GM19467 (cell line): ENCODE data around the gene SPRYD4.

Source experiments
- ATAC-seq: cut with Tn5 transposase; IDR thresholded peaks from one replicate; pipeline ENCODE4 v1.9.1; 2021; ENCODE audit warnings: mild to moderate bottlenecking, moderate library complexity; ENCODE audit not compliant: unreplicated experiment

SPRYD4 gene

DNA sequence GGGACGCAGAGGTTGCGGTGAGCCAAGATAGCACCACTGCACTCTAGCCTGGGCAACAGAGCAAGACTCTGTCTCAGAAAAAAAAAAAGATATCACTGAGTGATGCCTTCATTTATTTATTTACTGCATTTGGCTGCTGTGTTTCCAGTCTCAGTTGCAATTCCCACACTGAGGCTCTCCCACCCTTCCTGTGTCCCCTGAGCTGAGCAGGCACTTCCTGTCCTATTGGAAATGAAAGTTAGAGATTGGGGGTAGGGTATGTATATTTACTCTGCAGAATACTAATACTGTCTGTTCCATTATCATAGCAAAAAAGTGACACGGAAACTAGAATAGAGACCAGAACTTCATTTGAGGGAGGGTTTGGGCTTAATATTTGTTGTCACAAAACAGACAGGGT, 51.7 kb downstream of the SPRYD4 start:
- no peak for ATAC-seq

- ATAC-seq = no peak
These were observed 52.1 kb downstream of the SPRYD4 start for GRCh38 chr12:56520506-56520905.

GRCh38 chr12:56521209-56521589, 52.8 kb downstream of the SPRYD4 start:
- ATAC-seq = no peak

DNA sequence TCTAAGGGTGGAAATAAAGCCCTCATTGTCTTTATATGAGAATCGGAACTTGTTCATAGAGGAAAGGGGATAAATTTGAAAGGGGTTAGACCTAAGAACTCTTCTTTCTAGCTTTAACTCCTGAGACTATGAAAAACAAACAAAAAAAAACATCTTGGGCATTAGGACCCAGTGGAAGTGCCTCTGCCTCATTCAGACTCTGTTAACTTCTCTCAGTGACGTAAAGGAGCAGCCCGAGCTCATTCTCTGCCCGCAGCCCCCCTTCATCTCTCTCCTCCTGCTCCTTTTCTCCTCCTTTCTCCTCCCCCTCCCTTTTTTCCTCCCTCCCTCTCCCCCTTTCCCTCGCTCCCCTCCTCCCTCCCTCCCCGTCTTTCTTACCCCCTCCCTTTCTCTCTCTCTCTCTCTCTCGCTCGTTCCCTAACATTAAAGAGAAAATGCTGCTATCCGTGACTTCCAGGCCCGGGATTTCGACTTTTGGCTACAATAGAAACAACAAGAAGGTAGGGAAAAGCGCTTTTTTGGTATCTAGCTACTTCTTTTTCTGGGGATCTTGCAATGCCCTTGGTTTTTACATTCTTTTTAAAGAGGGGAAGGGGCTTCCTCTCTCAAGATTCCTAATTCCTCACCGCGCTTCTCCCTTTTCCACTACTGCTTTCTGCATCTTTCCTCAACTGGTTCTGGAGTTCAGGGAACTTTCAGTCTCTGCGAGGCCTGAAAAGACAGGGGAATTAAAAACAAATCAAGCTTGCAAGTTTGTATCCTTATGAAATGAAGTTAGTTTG, 53.4 kb downstream of the SPRYD4 start, which contains the start of gene RBMS2:
TSS of gene RBMS2 (plus strand) at position 231 of the 782 bp plus-strand sequence. CDS start at position 435, 204 bp downstream.
- ATAC-seq = no peak

- no peak for ATAC-seq
These were observed 54.2 kb downstream of the SPRYD4 start for GRCh38 chr12:56522411-56523193.

DNA sequence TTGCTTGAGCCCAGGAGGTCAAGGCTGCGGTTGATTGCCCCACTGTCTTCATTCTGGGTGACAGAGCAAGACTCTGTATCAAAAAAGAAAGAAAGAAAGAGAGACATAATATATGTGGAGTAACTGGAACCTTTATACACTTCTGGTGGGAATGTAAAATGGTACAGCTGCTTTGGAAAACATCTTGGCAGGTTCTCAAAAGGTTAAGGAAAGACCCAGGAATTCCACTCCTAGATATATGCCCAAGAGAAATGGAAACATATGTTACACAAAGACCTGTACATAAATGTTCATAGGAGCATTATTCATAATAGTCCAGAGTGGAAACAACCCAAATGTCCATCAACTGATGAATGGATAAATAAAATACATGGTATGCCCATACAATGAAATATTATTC, 60.5 kb downstream of the SPRYD4 start:
- ATAC-seq = no peak
